Mesenchymal stem cell (in vitro differentiated cells and primary cell): ENCODE results near the gene GDPGP1.

ENCODE experiments used
- DNase-seq: peaks from one replicate; pipeline ENCODE4 v3.0.0-alpha.2; 2013
- H2AFZ ChIP-seq: one replicate; pipeline ENCODE4 v1.6.1; 2013; ENCODE audit warnings: low read depth, mild to moderate bottlenecking, control low read depth, inconsistent platforms, low read length, moderate library complexity
- H2AK5ac ChIP-seq: 2 replicates; pipeline ENCODE4 v1.6.1; 2013; ENCODE audit warnings: low read length, moderate library complexity, mild to moderate bottlenecking, inconsistent platforms; ENCODE audit not compliant: severe bottlenecking
- H2BK120ac ChIP-seq: one replicate; pipeline ENCODE4 v1.6.1; 2013; ENCODE audit warnings: low read depth, mild to moderate bottlenecking, inconsistent platforms, low read length, moderate library complexity
- H2BK12ac ChIP-seq, 2 experiments: one replicate each; pipeline ENCODE4 v1.6.1; 2013; ENCODE audit warnings: inconsistent platforms in 2 of 2, low read length in 2 of 2, mild to moderate bottlenecking in 2 of 2, moderate library complexity in 2 of 2, control low read depth in 1 of 2
- H2BK15ac ChIP-seq: one replicate; pipeline ENCODE4 v1.6.1; 2013; ENCODE audit warnings: mild to moderate bottlenecking, low read depth, inconsistent platforms; ENCODE audit not compliant: poor library complexity, severe bottlenecking
- H2BK5ac ChIP-seq: 2 replicates; pipeline ENCODE4 v1.6.1; 2013; ENCODE audit warnings: low read depth, mild to moderate bottlenecking, low read length, control low read depth, inconsistent platforms; ENCODE audit not compliant: poor library complexity, severe bottlenecking
- H3K14ac ChIP-seq, 2 experiments: one replicate each; pipeline ENCODE4 v1.6.1; 2013; ENCODE audit warnings: inconsistent platforms in 2 of 2, low read length in 2 of 2, control low read depth in 1 of 2, mild to moderate bottlenecking in 1 of 2, moderate library complexity in 1 of 2
- H3K18ac ChIP-seq, 2 experiments: one replicate each; pipeline ENCODE4 v1.6.1; 2013; ENCODE audit warnings: inconsistent platforms in 2 of 2, low read length in 2 of 2, control low read depth in 1 of 2, low read depth in 1 of 2, mild to moderate bottlenecking in 1 of 2
- H3K23ac ChIP-seq, 2 experiments: one replicate each; pipeline ENCODE4 v1.6.1; 2013; ENCODE audit warnings: inconsistent platforms in 2 of 2, low read length in 2 of 2, mild to moderate bottlenecking in 2 of 2, moderate library complexity in 2 of 2, control low read depth in 1 of 2
- H3K27ac ChIP-seq: 2 replicates; pipeline ENCODE4 v1.5.1; 2013; ENCODE audit warnings: mild to moderate bottlenecking, moderate library complexity, low read length, control low read depth, inconsistent platforms; ENCODE audit not compliant: poor library complexity, severe bottlenecking
- H3K27me3 ChIP-seq, 2 experiments: 2 replicates each; pipeline versions ENCODE4 v1.6.1 to v1.7.0; 2013; ENCODE audit warnings: low read length in 2 of 2, mild to moderate bottlenecking in 2 of 2, moderate library complexity in 2 of 2, control low read depth in 1 of 2, inconsistent platforms in 1 of 2; ENCODE audit not compliant: control insufficient read depth in 1 of 2, insufficient read depth in 1 of 2
- H3K36me3 ChIP-seq, 2 experiments: 2 replicates each; pipeline versions ENCODE4 v1.6.1 to v1.7.0; 2013; ENCODE audit warnings: low read length in 2 of 2, control low read depth in 1 of 2, inconsistent platforms in 1 of 2, low read depth in 1 of 2, mild to moderate bottlenecking in 1 of 2; ENCODE audit not compliant: insufficient read depth in 2 of 2, control insufficient read depth in 1 of 2
- H3K4ac ChIP-seq, 2 experiments: one replicate each; pipeline ENCODE4 v1.6.1; 2013; ENCODE audit warnings: inconsistent platforms in 2 of 2, low read length in 2 of 2, mild to moderate bottlenecking in 2 of 2, moderate library complexity in 2 of 2, control low read depth in 1 of 2, low read depth in 1 of 2
- H3K4me1 ChIP-seq: 2 replicates; pipeline ENCODE4 v1.6.1; 2013; ENCODE audit warnings: low read depth, low read length, control low read depth; ENCODE audit not compliant: control insufficient read depth, insufficient read depth
- H3K4me2 ChIP-seq: 2 replicates; pipeline ENCODE4 v1.6.1; 2013; ENCODE audit warnings: low read length, mild to moderate bottlenecking, inconsistent platforms; ENCODE audit not compliant: poor library complexity, severe bottlenecking
- H3K4me3 ChIP-seq, 2 experiments: 2 replicates each; pipeline versions ENCODE4 v1.5.1 to v1.7.0; 2013; ENCODE audit warnings: low read length in 2 of 2, mild to moderate bottlenecking in 2 of 2, control low read depth in 1 of 2, low read depth in 1 of 2; ENCODE audit not compliant: insufficient read depth in 1 of 2
- H3K79me1 ChIP-seq: replicated peaks from 2 replicates; pipeline ENCODE4 v1.6.1; 2013; ENCODE audit warnings: mild to moderate bottlenecking, control low read depth, low read length, inconsistent platforms; ENCODE audit not compliant: poor library complexity, severe bottlenecking
- H3K9ac ChIP-seq: 2 replicates; pipeline ENCODE4 v1.7.0; 2013; ENCODE audit warnings: mild to moderate bottlenecking, low read length, moderate library complexity
- H3K9me3 ChIP-seq: 2 replicates; pipeline ENCODE4 v1.7.0; 2013; ENCODE audit warnings: mild to moderate bottlenecking, low read length; ENCODE audit not compliant: control insufficient read depth
- H4K8ac ChIP-seq: one replicate; pipeline ENCODE4 v1.6.1; 2013; ENCODE audit warnings: inconsistent platforms, mild to moderate bottlenecking, low read length, moderate library complexity
- H4K91ac ChIP-seq: one replicate; pipeline ENCODE4 v1.6.1; 2013; ENCODE audit warnings: mild to moderate bottlenecking, low read length, inconsistent platforms
- WGBS: methylation state at CpG from one replicate; pipeline ENCODE4 v1.1.7; 2013; ENCODE audit warnings: mixed read lengths; 5-methylcytosine and 5-hydroxymethylcytosine counted together

GDPGP1 gene

GRCh38 chr15:90232196-90232595 is 1.8 kb upstream of the GDPGP1 start:
- Histone ChIP-seq H2BK12ac (no peak overlapping the region), H3K23ac (no peak overlapping the region), H2BK5ac (no peak overlapping the region), H3K4me2 (no peak overlapping the region), H3K18ac (no peak overlapping the region), H3K4me1 (peaks cover 10% of the 10 kb centered on the region), H3K27me3 (no peaks in the 10 kb centered on the region), H4K8ac (no peak overlapping the region), H3K4ac (no peak overlapping the region), H2AK5ac (no peak overlapping the region), H2BK15ac (no peak overlapping the region), H3K36me3 (peaks cover 42 to 55% of the 10 kb centered on the region in 2 experiments), H3K14ac (no peak overlapping the region), H4K91ac (no peak overlapping the region), H3K9me3 (no peaks in the 10 kb centered on the region), H3K27ac (no peak overlapping the region), H3K9ac (peak overlapping the region; percentile 96), H3K79me1 (peaks cover 15% of the 10 kb centered on the region), H3K4me3 (peak overlapping the region in 1 of 2 experiments; percentile 80), H2BK120ac (no peak overlapping the region), H2AFZ (no peak overlapping the region)
- peak; percentile 20 for DNase-seq
- WGBS: 90% methylated on average over 13 of the region's 13 CpGs

GRCh38 chr15:90232941-90233386 is 1.0 kb upstream of the GDPGP1 start:
- no peak overlapping the region for H3K23ac ChIP-seq
- H3K9ac ChIP-seq: peak overlapping the region; percentile 96
- H2AK5ac ChIP-seq: no peak overlapping the region
- H3K4me3 ChIP-seq: peak overlapping the region; percentile 65 to 80
- no peak overlapping the region for H4K8ac ChIP-seq
- H2AFZ ChIP-seq: no peak overlapping the region
- peak overlapping the region; percentile 17 for H3K27ac ChIP-seq
- no peak overlapping the region for H2BK12ac ChIP-seq
- H3K4me1 ChIP-seq: peaks cover 12% of the 10 kb centered on the region
- no peaks in the 10 kb centered on the region for H3K27me3 ChIP-seq
- WGBS: 15% methylated on average over 9 of the region's 9 CpGs
- H3K79me1 ChIP-seq: peaks cover 15% of the 10 kb centered on the region
- no peak overlapping the region for H2BK15ac ChIP-seq
- H3K9me3 ChIP-seq: no peaks in the 10 kb centered on the region
- peaks cover 34 to 53% of the 10 kb centered on the region in 2 experiments for H3K36me3 ChIP-seq
- peak; percentile 59 for DNase-seq
- H4K91ac ChIP-seq: no peak overlapping the region
- H3K4me2 ChIP-seq: peak overlapping the region; percentile 82
- no peak overlapping the region for H3K14ac ChIP-seq
- H3K4ac ChIP-seq: no peak overlapping the region
- no peak overlapping the region for H2BK120ac ChIP-seq
- H3K18ac ChIP-seq: no peak overlapping the region
- no peak overlapping the region for H2BK5ac ChIP-seq

GRCh38 chr15:90233387-90234095 is 468 bp upstream of the GDPGP1 start, which contains the start of gene CIB1:
Gene CIB1, minus strand, starts transcription at chr15:90233941. Its CDS starts 56 bp downstream, at chr15:90233885.
- Histone ChIP-seq H3K4me3 (peak within 1 kb of the TSS; percentile 74 to 96), H3K36me3 (peaks cover 29 to 53% of the 10 kb centered on the region in 2 experiments), H4K8ac (peak within 1 kb of the TSS; percentile 89), H3K27ac (peak within 1 kb of the TSS; percentile 77), H2AFZ (peak within 1 kb of the TSS; percentile 74), H2BK5ac (peak within 1 kb of the TSS; percentile 51), H2BK15ac (no peak within 1 kb of the TSS), H2BK12ac (peak within 1 kb of the TSS; percentile 47 to 62), H3K79me1 (peaks cover 15% of the 10 kb centered on the region), H3K23ac (no peak within 1 kb of the TSS), H3K27me3 (no peaks in the 10 kb centered on the region), H3K4me2 (peak within 1 kb of the TSS; percentile 96), H3K9me3 (no peaks in the 10 kb centered on the region), H3K9ac (peak within 1 kb of the TSS; percentile 96), H3K4ac (peak within 1 kb of the TSS; percentile 81 to 88), H3K18ac (peak within 1 kb of the TSS; percentile 80 to 89), H4K91ac (peak within 1 kb of the TSS; percentile 52), H2BK120ac (peak within 1 kb of the TSS; percentile 36), H3K4me1 (peaks cover 12% of the 10 kb centered on the region), H3K14ac (peak within 1 kb of the TSS in 1 of 2 experiments; percentile 88), H2AK5ac (no peak within 1 kb of the TSS)
- WGBS: 1% methylated on average over 57 of the region's 63 CpGs
- DNase-seq: peak; percentile 97

- H3K14ac ChIP-seq: no peak overlapping the region
- H3K9me3 ChIP-seq: no peaks in the 10 kb centered on the region
- no peak overlapping the region for H3K23ac ChIP-seq
- H3K27ac ChIP-seq: no peak overlapping the region
- no peak overlapping the region for H4K91ac ChIP-seq
- no peak overlapping the region for H2BK5ac ChIP-seq
- peaks cover 2% of the 10 kb centered on the region for H3K79me1 ChIP-seq
- no peak for DNase-seq
- no peak overlapping the region for H3K4me2 ChIP-seq
- 83% methylated on average over 1 of the region's 3 CpGs for WGBS
- H3K36me3 ChIP-seq: peaks cover 15 to 20% of the 10 kb centered on the region in 2 experiments
- no peak overlapping the region for H3K9ac ChIP-seq
- H3K4me1 ChIP-seq: peaks cover 3% of the 10 kb centered on the region
- H2BK120ac ChIP-seq: no peak overlapping the region
- H4K8ac ChIP-seq: no peak overlapping the region
- H2BK15ac ChIP-seq: no peak overlapping the region
- H2AFZ ChIP-seq: no peak overlapping the region
- no peak overlapping the region for H2BK12ac ChIP-seq
- H2AK5ac ChIP-seq: no peak overlapping the region
- H3K4me3 ChIP-seq: no peak overlapping the region
- no peak overlapping the region for H3K4ac ChIP-seq
- no peak overlapping the region for H3K18ac ChIP-seq
- no peaks in the 10 kb centered on the region for H3K27me3 ChIP-seq
Observed at GRCh38 chr15:90239371-90239770, 5.4 kb downstream of the GDPGP1 start.
